Fibroblast of skin of abdomen (primary cell): ENCODE results near the gene HAUS5. TPM values are rescaled to one million over a fixed set of nuclear protein-coding genes. Genes with fewer than 3 reads are reported as not detected.
"Not testable (repeated sequence)": the region's sequence is repeated elsewhere in the genome, so short reads cannot be mapped to it uniquely, and the experiment has no call there.

Experiments used
- DNase-seq: peaks from one replicate; pipeline ENCODE4 v3.0.0-alpha.2; 2013
- polyA plus RNA-seq, 2 experiments: library from polyadenylated mRNA; unstranded; fragments of 120-200 nt; gene quantifications; one replicate each; pipeline ENCODE4 v1.2.1, GENCODE V29; 2013; ENCODE audit not compliant: insufficient read length in 2 of 2

HAUS5 gene
- 10.9 TPM for polyA plus RNA-seq (2013, experiment 1 of 2; ENCODE audit: insufficient read length)
- polyA plus RNA-seq (2013, experiment 2 of 2; ENCODE audit: insufficient read length), result 11.8 TPM

DNA sequence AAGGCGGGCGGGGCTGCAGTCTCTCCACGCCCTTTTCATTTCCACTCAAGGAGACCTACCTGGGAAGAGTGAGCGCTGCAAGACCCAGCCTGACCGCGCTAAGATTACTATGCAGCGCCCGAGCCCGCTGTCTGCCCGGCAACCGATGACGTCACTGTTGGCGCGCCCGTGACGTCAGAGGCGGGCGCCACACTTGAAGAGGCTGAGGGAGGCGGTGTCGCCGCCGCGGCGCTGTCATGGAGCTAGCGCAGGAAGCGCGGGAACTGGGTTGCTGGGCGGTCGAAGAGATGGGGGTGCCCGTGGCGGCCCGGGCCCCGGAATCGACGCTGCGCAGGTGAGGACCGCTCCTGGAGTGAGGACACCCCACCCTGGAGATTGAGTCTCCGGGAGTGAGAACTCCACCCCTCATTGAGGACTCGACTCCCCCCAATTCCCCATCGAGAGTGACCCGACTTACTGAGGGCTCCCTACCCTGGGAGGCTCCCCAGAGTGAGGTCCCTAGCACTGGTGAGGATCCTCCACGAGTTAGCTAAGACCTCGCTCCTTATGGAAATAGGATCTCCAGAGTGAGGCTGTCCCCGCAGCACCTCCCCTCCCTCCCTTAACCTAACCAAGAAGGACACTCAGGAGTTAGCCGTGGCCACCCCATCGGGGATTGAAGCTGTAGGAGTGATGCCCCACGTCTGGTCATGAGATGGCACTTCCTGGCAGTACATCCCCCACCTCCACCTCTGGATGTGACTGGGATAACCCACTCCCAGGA is at the start of gene HAUS5:
Gene HAUS5 (plus strand): TSS at position 177 of the 763 bp plus-strand sequence. CDS start 60 bp downstream, at position 237.
- DNase-seq, result peak; percentile 91

- no peak for DNase-seq
Observed at GRCh38 chr19:35562776-35563175, 49.8 kb upstream of the HAUS5 start.

DNA sequence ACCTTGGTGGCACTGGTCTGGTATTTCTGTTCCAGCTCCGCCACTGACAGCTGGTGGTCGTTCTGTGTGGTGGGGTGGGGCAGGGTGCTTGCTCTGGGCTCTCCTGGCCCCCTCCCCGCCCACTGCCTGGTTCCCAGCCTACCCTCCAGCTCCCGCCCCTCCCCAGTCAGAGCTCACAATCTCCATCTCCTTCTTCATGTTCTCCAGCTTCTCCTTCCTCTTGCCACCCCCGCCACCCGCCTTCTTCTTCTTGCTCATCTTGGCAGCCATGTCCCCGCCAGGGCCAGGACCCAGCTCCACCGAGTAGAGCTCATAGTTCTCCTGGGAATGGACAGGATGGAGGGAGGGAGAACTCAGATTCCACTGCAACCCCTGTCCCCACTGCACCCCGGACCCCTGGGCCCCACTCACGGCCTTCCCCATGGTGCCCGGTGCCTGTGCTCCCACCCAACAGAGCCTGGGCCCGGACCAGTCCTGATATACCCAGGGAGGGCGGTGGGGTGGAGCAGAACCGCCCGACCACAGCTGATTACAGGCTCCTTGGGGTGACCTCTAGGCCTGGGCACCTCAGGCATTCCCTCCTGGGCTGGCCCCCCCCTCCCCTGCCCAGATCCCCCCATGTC is 49.2 kb upstream of the HAUS5 start, which contains the start of gene ATP4A:
Gene ATP4A (minus strand): TSS at position 452 of the 623 bp plus-strand sequence. CDS start 29 bp downstream, at position 423.
- DNase-seq, result no peak

DNA sequence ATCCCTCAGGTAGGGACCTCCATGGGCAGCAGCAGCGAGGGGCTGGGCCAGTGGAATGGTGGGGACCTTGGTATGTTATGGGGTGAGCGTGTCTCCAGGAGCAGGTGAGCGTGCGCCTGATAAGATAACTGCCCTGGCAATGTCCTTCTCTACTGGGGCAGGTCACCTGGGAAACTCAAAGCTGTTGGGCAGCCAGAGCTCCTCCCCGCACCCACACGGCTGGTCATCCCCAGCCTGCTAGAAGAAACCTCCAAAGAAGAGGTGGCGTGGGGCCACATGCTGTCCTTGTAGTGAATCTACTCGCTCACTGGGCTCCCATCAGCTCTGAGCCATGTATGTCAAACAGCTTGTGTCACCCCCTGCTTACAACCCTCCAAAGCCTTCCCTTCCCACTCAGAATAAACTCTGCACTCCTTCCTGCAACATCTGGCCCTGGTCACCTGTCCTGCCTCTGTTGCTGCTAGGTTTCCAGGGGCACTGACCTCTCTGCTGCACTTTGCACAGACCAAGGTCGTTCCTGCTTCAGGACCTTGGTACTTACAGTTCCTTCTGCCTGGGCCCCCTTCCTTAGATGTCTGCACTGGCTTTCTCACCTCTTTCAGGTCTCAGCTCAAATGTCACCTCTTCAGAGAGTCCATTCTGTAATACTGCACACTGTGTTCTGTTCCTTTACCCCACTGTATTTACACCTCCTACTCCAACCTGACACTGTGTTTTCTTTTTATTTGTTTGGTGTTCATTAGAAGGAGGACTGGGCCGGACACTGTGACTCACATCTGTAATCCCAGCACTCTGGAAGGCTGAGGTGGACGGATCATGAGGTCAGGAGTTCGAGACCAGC is 47.3 kb upstream of the HAUS5 start:
- no peak for DNase-seq

DNA sequence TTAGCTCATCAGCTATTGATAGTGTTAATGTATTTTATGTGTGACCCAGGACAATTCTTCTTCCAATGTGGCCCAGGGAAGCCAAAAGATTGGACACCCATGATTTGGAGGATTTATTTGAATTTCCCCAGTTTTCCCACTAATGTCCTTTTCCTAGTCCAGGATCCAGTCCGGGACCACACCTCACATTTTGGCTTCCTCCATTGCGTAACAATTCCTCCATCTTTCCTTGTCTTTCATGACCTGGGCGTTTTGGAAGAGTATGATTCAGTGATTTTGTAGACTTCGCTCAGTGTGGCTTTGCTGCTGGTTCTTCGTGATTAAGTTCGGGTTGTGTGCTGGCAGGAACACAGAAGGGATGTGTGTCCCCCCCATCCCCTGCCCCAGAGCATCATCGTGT is 45.8 kb upstream of the HAUS5 start:
- DNase-seq, result no peak

DNA sequence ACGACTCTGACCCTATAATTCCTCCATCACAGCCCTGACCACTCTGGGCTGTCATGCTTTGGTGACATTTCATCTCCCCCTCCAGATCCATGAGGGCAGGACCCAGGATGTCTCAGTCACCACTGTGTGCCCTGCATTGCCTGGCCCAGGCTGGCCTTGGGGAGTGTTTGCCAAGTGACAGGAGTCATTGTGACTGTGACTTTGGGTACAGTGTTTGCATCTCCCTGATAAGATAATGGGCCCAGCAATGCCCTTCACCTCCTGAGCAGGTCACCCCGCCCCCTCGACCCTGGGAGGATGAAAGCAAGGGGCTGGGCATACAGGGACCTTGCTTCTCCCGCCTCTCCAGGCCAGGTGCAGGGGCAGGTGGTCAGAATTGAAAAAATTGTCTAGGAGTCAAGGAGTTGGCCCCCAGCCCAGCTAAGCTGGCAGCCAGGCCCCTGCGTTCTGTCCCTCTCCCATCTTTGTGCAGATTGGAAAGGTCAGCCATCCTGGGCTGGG is 43.2 kb upstream of the HAUS5 start:
- no peak for DNase-seq

DNA sequence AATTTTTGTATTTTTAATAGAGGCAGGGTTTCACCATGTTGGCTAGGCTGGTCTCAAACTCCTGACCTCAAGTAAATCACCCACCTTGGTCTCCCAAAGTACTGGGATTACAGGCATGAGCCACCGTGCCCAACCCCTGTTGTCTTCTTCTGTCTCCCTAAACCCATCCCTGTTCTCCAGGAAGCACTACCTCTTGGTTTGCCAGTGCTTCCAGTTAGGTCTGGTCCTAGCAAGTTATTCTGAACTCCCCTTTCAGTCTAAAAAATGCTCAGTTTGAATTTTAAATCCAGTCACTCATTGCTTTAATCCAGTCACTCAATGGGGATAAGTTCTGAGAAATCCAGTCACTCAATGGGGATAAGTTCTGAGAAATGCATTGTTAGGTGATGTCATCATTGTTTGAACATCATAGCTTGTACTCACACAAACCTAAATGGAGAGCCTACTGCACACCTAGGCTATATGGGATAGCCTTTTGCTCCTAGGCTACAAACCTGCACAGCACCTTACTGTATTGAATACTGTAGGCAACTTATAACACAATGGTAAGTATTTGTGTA is 41.0 kb upstream of the HAUS5 start:
- no peak for DNase-seq

DNA sequence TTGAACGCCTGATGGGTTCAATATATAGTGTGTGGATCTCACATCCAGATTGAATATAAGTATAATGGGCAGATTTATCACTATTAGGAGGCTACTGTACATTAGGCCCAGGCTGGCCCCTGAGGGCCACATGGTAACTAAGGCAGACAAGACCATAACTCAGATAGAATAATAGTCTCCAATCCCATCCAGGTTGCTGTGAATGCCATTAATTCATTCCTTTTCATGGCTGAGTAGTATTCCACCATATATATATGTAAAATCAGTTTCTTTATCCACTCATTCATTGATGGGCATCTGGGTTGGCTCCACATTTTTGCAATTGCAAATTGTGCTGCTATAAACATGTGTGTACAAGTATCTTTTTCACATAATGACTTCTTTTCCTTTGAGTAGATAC is 34.6 kb upstream of the HAUS5 start:
- no peak for DNase-seq

GRCh38 chr19:35578707-35579106 is 33.8 kb upstream of the HAUS5 start:
- DNase-seq, result no peak

GRCh38 chr19:35582760-35583159 is 29.8 kb upstream of the HAUS5 start:
- no peak for DNase-seq

- no peak for DNase-seq
Observed at GRCh38 chr19:35585848-35586247, 26.7 kb upstream of the HAUS5 start, which contains the start of gene PMIS2. Gene PMIS2, plus strand, starts transcription at chr19:35586173. Its CDS starts 87 bp downstream, at chr19:35586260.

DNA sequence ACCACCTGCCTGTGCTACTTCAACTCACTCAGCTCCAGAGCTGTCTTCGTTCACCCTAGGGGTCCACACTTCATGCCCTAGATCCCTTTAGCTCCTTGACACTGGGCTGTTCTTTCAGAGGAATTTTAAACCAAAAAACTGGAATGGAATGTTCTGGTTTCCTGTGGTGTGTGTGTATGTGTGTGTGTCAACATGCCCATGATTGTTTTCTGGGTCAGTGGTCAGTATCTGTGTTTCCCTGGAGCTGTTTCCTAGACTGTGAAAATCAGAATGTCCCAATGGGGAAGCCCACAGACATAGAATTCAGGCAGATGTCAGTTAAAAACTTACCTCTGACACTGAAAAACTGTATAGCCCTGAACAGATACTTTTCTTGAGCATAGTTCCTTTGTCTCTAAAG is 25.2 kb upstream of the HAUS5 start:
- no peak for DNase-seq

DNA sequence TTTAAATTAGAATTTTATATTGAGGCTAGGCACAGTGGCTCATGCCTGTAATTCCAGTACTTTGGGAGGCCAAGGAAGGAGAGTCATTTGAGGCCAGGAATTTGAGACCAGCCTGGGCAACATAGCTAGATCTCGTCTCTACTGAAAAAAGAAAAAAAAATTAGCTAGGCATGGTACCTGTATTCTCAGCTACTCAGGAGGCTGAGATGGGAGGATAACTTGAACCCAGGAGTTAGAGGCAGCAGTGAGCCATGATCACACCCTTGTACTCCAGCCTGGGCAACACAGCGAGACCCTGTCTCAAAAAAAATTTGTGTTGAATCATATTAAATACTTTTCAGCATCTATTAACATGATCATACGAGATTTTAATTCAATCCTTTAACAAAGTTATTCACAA is 21.7 kb upstream of the HAUS5 start:
- no peak for DNase-seq

DNA sequence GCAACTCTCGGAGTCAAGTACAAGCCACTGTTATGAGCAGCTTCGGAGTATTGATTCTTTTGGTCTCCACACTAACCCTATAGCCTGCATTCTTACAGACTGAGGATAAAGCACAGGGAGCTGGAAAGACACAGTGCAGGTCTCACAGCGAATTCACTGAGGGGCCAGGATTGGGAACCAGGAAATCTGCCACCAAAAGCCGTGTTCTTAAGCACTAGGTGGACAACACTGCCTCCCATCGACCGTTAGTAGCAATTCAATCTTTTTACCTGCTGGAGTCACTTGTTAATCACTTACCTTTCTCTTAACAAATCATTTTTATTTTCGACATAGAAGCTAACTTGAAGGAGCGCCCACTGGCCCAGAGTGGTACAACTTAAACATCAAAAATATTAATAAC is 20.3 kb upstream of the HAUS5 start:
- no peak for DNase-seq

DNA sequence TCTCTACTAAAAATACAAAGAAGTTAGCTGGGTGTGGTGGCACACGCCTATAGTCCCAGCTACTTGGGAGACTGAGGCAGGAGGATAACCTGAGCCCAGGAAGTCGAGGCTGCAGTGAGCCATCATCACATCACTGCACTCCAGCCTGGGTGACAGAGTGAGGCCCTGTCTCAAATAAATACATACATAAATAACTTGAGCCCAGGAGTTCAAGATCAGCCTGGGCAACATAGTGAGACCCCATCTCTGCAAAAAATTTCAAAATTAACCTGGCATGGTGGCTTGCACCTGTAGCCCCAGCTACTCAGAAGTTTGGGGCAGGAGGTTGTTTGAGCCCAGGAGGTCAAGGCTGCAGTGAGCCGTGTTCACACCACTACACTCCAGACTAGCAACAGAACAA is 17.5 kb upstream of the HAUS5 start:
- DNase-seq, result not testable (repeated sequence)

DNA sequence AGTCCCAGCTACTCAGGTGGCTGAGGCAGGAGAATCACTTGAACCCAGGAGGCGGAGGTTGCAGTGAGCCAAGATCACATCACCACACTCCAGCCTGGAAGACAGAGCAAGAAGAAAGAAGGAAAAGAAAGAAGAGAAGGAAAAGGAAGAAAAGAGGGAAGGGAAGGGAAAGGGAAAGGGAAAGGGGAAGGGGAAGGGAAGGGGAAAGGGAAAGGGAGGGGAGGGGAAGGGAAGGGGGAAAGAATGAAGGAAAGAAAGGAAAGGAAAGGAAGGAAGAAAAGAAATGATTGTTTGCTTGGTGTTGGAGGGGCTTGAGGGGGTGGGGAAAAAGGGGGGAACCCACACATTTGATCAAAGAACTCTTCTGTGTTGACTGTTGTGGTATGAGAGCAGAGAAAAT is 16.6 kb upstream of the HAUS5 start:
- DNase-seq, result no peak

DNA sequence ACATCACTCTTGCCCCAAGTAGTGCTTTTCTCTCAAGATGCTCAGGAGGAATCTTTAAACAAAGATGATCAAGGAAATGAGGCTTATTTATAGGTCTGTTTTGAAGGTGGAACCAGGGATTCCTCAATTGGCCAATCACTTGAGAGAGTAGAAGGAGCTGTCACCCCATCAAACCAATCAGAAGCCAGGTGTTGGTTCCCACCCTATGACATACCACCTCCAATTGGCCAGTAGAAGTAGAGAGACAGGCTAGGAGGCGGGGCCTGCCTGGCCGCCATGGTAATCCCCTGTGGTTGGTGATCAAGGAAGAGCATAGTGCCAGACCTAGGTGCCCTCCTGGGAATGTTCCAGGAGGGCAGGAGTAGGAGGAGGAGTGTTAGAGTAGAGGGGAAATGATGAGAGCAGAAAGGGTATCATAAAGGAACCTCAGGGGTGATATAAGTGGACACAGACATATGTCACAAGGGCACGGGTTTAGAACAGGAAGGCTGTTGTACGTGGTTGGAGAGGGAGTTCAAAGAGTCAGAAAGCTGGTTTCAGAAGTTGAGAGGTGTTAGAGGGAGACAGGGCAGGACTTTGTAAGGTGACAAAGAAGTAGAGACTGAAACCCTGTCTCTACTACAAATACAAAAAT is 16.1 kb upstream of the HAUS5 start:
- no peak for DNase-seq

DNA sequence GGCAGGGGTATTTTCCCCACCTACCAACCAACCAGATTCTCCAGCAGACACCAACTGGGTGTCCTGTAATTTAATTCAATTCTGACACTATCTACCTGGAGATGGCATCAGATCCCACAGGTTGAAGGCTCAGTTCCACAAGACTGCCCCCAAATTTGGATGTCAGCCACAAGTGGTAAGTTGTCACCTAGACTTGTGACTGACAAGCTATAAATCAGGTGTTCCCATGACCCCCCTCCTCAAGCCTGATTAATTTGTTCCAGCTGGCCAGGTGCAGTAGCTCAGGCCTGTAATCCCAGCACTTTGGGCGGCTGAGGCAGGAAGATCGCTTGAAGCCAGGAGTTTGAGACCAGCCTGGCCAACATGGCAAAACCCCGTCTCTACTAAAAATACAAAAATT is 10.6 kb upstream of the HAUS5 start:
- no peak for DNase-seq

DNA sequence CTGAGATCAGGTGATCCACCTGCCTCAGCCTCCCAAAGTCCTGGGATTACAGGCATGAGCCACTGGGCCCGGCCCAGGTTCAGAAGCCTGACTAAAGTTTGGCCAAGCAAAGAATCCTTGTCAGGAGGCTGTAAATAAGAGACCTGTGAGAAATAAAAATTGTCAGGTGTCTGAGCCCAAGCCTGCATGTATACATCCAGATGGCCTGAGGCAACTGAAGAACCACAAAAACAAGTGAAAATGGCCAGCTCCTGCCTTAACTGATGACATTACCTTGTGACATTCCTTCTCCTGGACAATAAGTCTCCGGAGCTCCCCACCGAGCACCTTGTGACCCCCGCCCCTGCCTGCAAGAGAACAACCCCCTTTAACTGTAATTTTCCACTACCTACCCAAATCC is 8.1 kb upstream of the HAUS5 start:
- not testable (repeated sequence) for DNase-seq

- DNase-seq, result not testable (repeated sequence)
Observed at GRCh38 chr19:35607170-35607569, 5.4 kb upstream of the HAUS5 start.

- DNase-seq, result no peak
Observed at GRCh38 chr19:35607661-35608060, 4.9 kb upstream of the HAUS5 start.

GRCh38 chr19:35608251-35608650 is 4.3 kb upstream of the HAUS5 start:
- DNase-seq, result no peak
